Karpas-422 (cell line): ENCODE measurements around the gene MKLN1. TPM values are rescaled to one million over a fixed set of nuclear protein-coding genes. Genes with fewer than 3 reads are reported as not detected.
A peak's percentile ranks its signal among the peaks of the same experiment; 100 is the strongest.

Experiments used
- DNase-seq: peaks from one replicate; pipeline ENCODE4 v3.0.0-alpha.2; 2015
- H2AFZ ChIP-seq: fragments of 200-600 bp; sonication (generic); 2 replicates; pipeline ENCODE4 v1.6.1; 2014; ENCODE audit warnings: antibody characterized with exemption, low read length, mixed read lengths
- H3K27ac ChIP-seq: fragments of 200-600 bp; sonication (generic); 2 replicates; pipeline ENCODE4 v1.5.1; 2014; ENCODE audit warnings: mild to moderate bottlenecking, low read length, moderate library complexity
- H3K27me3 ChIP-seq: fragments of 200-600 bp; sonication (generic); 2 replicates; pipeline ENCODE4 v1.6.1; 2014; ENCODE audit warnings: low read length, mixed read lengths
- H3K36me3 ChIP-seq: fragments of 200-600 bp; sonication (generic); 2 replicates; pipeline ENCODE4 v1.6.1; 2014; ENCODE audit warnings: low read length, mixed read lengths; ENCODE audit not compliant: insufficient read depth
- H3K4me1 ChIP-seq: fragments of 200-600 bp; sonication (generic); 2 replicates; pipeline ENCODE4 v1.6.1; 2014; ENCODE audit warnings: mild to moderate bottlenecking, low read length, mixed read lengths
- H3K4me2 ChIP-seq: fragments of 200-600 bp; sonication (generic); 2 replicates; pipeline ENCODE4 v1.6.1; 2014; ENCODE audit warnings: low read length, low read depth, mild to moderate bottlenecking; ENCODE audit not compliant: poor library complexity, severe bottlenecking
- H3K4me3 ChIP-seq: fragments of 200-600 bp; sonication (generic); 2 replicates; pipeline ENCODE4 v1.5.1; 2014; ENCODE audit warnings: mild to moderate bottlenecking, antibody characterized with exemption, low read length, mixed read lengths
- H3K79me2 ChIP-seq: fragments of 200-600 bp; sonication (generic); 2 replicates; pipeline ENCODE4 v1.6.1; 2014; ENCODE audit warnings: mild to moderate bottlenecking, low read length, mixed read lengths
- H3K9ac ChIP-seq: fragments of 200-600 bp; sonication (generic); 2 replicates; pipeline ENCODE4 v1.6.0; 2014; ENCODE audit warnings: low read length
- H3K9me2 ChIP-seq: fragments of 200-600 bp; sonication (generic), shearing (Covaris generic); replicated peaks from 2 replicates; pipeline ENCODE4 v1.6.0; 2014; ENCODE audit warnings: mild to moderate bottlenecking, low read length, moderate library complexity; ENCODE audit not compliant: insufficient read depth
- H3K9me3 ChIP-seq: fragments of 300-700, 200-600 bp; sonication (generic); 2 replicates; pipeline ENCODE4 v1.6.1; 2014; ENCODE audit warnings: low read length, mixed read lengths
- H4K20me1 ChIP-seq: fragments of 200-600 bp; sonication (generic); 2 replicates; pipeline ENCODE4 v1.6.1; 2014; ENCODE audit warnings: mild to moderate bottlenecking, antibody characterized with exemption, low read length, low read depth; ENCODE audit not compliant: insufficient read depth
- total RNA-seq: library from RNA; depleted of rRNA; stranded (reverse); fragments of >200 nt; shearing (Covaris generic); gene quantifications from 2 replicates; pipeline ENCODE4 v1.2.3, GENCODE V29; 2014; ENCODE audit warnings: low replicate concordance

The MKLN1 gene
- total RNA-seq, 1 experiment from 2014 or later, result 70.8 TPM

DNA sequence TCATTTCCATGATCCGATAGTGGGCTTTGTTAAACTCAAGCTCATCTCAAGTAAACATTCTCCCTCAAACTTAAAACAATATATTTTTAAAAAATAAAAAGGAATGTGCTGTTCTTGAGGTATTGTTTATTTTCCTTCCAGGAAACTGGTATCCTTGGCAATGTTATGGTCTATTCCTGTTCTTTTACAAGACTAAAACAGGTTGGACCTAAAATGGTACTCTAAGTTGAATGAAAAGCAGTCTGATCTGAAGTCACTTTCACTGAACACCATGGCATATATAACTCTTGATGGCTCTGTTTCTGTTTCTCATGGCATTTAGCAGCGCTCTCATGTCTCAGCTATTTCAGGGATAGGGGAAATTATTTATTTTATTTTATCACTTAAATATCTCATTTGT is 158.7 kb downstream of the MKLN1 start:
- H3K9me3 ChIP-seq, result no peaks in the 10 kb centered on the region
- H3K27me3 ChIP-seq, result no peaks in the 10 kb centered on the region
- H3K4me2 ChIP-seq, result no peak overlapping the region
- H3K4me1 ChIP-seq, result peaks cover 18% of the 10 kb centered on the region
- H3K79me2 ChIP-seq, result no peaks in the 10 kb centered on the region
- no peak overlapping the region for H3K4me3 ChIP-seq
- no peaks in the 10 kb centered on the region for H4K20me1 ChIP-seq
- no peaks in the 10 kb centered on the region for H3K9me2 ChIP-seq
- DNase-seq, result no peak
- H2AFZ ChIP-seq, result no peak overlapping the region
- H3K36me3 ChIP-seq, result peaks cover 3% of the 10 kb centered on the region; the same call in 1 of the 2 replicates
- H3K9ac ChIP-seq, result no peak overlapping the region
- H3K27ac ChIP-seq, result no peak overlapping the region

DNA sequence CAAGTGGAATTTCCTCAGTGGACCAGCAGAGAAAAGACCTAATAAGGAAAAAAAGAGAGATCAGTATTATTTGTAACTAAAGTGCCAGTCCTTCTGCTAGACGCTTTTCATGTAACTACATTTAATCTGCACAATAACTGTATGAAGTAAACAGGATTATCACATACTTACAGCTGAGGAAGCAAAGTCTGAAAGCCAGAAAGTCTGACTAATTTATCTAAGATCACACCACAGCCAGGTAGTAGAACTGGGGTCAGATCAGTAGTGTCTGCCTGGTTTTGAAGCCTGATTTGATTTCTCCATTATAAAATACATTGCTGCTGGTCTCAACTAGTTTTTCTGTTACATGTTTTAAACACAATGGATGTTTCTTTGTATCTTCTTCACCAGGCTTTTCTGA is 159.5 kb downstream of the MKLN1 start:
- Histone ChIP-seq H3K36me3 (peaks cover 3% of the 10 kb centered on the region; the same call in 1 of the 2 replicates), H2AFZ (no peak overlapping the region), H3K9me2 (no peaks in the 10 kb centered on the region), H3K4me3 (no peak overlapping the region), H3K79me2 (no peaks in the 10 kb centered on the region), H3K9ac (no peak overlapping the region), H3K4me1 (peaks cover 17% of the 10 kb centered on the region), H3K27me3 (no peaks in the 10 kb centered on the region), H3K9me3 (no peaks in the 10 kb centered on the region), H3K27ac (no peak overlapping the region), H4K20me1 (no peaks in the 10 kb centered on the region), H3K4me2 (no peak overlapping the region)
- no peak for DNase-seq

DNA sequence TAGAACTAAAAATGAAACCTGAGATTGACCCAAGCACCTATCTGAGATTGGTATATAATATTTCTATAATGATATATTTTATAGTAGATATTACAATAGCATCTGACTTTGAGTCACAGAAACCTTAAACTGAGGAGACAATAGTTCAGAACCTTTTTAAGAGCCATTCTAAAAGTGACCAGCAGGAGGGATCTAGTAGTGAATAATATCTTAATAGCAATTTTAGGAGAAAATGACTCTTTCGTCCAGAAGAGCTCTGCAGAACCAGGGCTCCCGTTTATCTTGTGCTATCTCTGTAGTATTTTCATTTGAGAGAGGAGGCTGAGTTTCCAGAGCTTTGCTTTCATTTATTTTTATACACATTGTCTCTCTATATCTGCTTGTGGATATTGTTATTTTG is 160.7 kb downstream of the MKLN1 start:
- Histone ChIP-seq H3K4me3 (no peak overlapping the region), H4K20me1 (no peaks in the 10 kb centered on the region), H3K36me3 (peaks cover 3% of the 10 kb centered on the region; the same call in 1 of the 2 replicates), H3K79me2 (no peaks in the 10 kb centered on the region), H3K27ac (no peak overlapping the region), H3K9me3 (no peaks in the 10 kb centered on the region), H3K27me3 (no peaks in the 10 kb centered on the region), H3K9ac (no peak overlapping the region), H3K4me2 (no peak overlapping the region), H3K4me1 (peaks cover 15% of the 10 kb centered on the region), H2AFZ (no peak overlapping the region), H3K9me2 (no peaks in the 10 kb centered on the region)
- peak; percentile 60 for DNase-seq

DNA sequence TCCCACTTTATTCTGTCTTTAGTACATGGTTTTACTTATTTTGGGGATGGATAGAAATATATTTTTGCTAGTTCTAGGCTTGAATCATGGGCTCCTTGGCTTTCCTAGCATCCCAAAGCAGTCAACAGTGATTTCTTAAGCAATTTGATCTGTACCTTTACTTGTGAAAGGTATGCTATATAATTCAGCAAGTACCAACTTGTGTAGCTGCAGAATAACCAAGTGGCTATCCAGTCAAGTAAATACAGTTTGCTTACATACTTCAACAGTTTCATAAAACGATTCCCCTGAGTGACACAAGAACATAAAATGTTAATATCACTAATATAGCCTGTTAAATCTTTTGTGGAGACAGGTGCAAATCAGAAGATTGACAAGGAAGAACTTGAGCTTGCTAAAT is 161.5 kb downstream of the MKLN1 start:
- H3K79me2 ChIP-seq, result no peaks in the 10 kb centered on the region
- DNase-seq, result no peak

DNA sequence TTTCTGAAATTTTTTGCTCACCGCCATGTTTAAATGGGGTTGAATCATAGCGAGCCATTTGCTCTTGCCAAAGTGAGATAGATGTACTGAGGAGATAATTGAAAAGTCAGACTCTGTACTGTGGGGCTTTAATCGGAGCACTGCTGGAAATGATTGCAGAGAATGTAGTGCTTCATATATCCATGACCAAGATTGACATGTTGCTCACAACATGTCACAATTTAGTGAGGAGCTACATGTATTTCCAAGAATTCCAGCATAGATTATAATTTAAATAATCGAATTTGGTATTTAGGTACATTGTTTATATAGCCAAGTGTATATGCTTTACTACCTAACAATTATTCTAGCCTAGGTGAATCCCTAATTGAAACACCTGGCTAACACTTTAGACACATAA is 162.2 kb downstream of the MKLN1 start:
- H3K79me2 ChIP-seq, result no peaks in the 10 kb centered on the region
- H3K4me3 ChIP-seq, result no peak overlapping the region
- H3K9me3 ChIP-seq, result no peaks in the 10 kb centered on the region
- H3K4me1 ChIP-seq, result peaks cover 15% of the 10 kb centered on the region
- H4K20me1 ChIP-seq, result no peaks in the 10 kb centered on the region
- no peaks in the 10 kb centered on the region for H3K9me2 ChIP-seq
- no peak overlapping the region for H3K9ac ChIP-seq
- H3K4me2 ChIP-seq, result no peak overlapping the region
- H3K27ac ChIP-seq, result no peak overlapping the region
- H2AFZ ChIP-seq, result no peak overlapping the region
- H3K27me3 ChIP-seq, result no peaks in the 10 kb centered on the region
- no peak for DNase-seq
- peaks cover 2% of the 10 kb centered on the region; the same call in 1 of the 2 replicates for H3K36me3 ChIP-seq

More for the DNA sequence above, 161.5 kb downstream of the MKLN1 start:
- Histone ChIP-seq H2AFZ (no peak overlapping the region), H3K36me3 (peaks cover 3% of the 10 kb centered on the region; the same call in 1 of the 2 replicates), H4K20me1 (no peaks in the 10 kb centered on the region), H3K9me2 (no peaks in the 10 kb centered on the region), H3K27me3 (no peaks in the 10 kb centered on the region), H3K4me2 (no peak overlapping the region), H3K4me1 (peaks cover 15% of the 10 kb centered on the region), H3K27ac (peak overlapping the region; percentile 36), H3K9me3 (no peaks in the 10 kb centered on the region), H3K4me3 (no peak overlapping the region), H3K9ac (no peak overlapping the region)

DNA sequence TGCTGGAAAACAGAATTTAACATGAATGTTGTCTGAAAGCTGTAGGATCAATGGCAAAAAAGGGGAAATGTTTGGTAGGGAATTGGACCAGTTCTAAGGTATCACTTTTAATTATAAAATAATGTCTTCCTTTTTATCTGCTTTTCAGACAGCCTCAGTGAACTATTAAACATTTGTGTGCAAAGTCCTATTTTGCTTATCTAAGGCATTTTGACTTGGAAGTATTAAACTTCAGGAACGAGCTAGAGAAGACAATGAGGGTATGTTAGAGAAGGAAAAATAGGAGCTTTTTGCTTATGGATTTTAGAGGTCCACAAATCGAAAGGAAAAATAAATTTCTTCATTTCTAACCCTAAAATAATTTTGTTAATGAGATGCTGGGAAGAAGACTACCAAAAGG is 165.4 kb downstream of the MKLN1 start:
- H4K20me1 ChIP-seq, result no peaks in the 10 kb centered on the region
- H3K36me3 ChIP-seq, result no peaks in the 10 kb centered on the region; the same call in 1 of the 2 replicates
- H3K4me3 ChIP-seq, result no peak overlapping the region
- H3K9me3 ChIP-seq, result no peaks in the 10 kb centered on the region
- H2AFZ ChIP-seq, result no peak overlapping the region
- H3K27ac ChIP-seq, result no peak overlapping the region
- no peaks in the 10 kb centered on the region for H3K79me2 ChIP-seq
- H3K4me2 ChIP-seq, result no peak overlapping the region
- H3K27me3 ChIP-seq, result no peaks in the 10 kb centered on the region
- peaks cover 15% of the 10 kb centered on the region for H3K4me1 ChIP-seq
- no peak overlapping the region for H3K9ac ChIP-seq
- H3K9me2 ChIP-seq, result no peaks in the 10 kb centered on the region
- no peak for DNase-seq

DNA sequence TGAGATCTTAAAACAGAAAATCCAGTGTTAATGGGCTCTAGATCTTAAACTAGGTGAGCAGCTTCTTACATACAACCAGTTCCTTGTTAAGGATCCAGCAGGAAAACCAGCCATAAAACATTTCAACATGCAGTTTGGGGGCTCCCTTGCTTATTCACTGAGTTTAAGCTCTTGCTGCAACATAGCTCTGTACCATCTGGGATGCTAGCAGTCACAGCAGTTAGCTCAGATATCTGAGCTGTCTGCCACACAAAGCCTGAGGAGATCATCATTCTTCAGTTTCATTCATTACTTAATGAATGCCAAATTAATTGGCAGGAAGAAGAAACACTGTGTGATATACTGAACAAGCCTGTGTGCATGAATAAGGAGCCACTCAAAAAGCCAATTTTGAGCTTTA is 165.9 kb downstream of the MKLN1 start:
- no peak for DNase-seq
- Histone ChIP-seq H3K27me3 (no peaks in the 10 kb centered on the region), H4K20me1 (no peaks in the 10 kb centered on the region), H3K9ac (no peak overlapping the region), H3K9me3 (no peaks in the 10 kb centered on the region), H3K79me2 (no peaks in the 10 kb centered on the region), H3K4me1 (peaks cover 13% of the 10 kb centered on the region), H3K4me2 (no peak overlapping the region), H3K9me2 (no peaks in the 10 kb centered on the region), H3K4me3 (no peak overlapping the region), H3K36me3 (no peaks in the 10 kb centered on the region; the same call in 1 of the 2 replicates), H3K27ac (no peak overlapping the region), H2AFZ (no peak overlapping the region)

DNA sequence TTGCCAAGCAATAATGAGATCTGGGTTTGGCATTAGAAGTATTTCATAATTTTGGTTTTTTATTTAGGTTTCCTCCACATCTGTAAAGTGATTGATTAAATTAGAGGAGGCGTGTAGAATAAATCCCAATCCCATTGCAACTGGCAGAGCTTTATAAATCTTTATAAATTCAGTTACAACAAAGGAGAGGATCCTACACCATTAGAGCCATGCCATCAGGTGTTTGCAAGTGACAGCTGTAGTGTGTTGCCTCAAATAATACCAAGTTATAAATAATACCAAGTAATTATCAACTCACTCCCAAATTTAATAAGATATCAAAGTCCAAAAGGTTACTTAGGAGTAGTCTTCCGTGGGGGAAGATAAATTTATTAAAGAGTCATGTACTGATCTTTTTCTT is 166.5 kb downstream of the MKLN1 start:
- no peak overlapping the region for H3K4me3 ChIP-seq
- H3K9me3 ChIP-seq, result no peaks in the 10 kb centered on the region
- no peak overlapping the region for H2AFZ ChIP-seq
- peaks cover 7% of the 10 kb centered on the region for H3K4me1 ChIP-seq
- no peaks in the 10 kb centered on the region for H3K79me2 ChIP-seq
- no peak overlapping the region for H3K9ac ChIP-seq
- no peak overlapping the region for H3K4me2 ChIP-seq
- H3K27me3 ChIP-seq, result no peaks in the 10 kb centered on the region
- H3K27ac ChIP-seq, result no peak overlapping the region
- no peak for DNase-seq
- no peaks in the 10 kb centered on the region; the same call in 1 of the 2 replicates for H3K36me3 ChIP-seq
- no peaks in the 10 kb centered on the region for H3K9me2 ChIP-seq
- H4K20me1 ChIP-seq, result no peaks in the 10 kb centered on the region
